SIG-M5 treated with dmso at 0.1 percent for 504 hours (cell line): ENCODE data around the gene CASK.

Source experiments
- DNase-seq: peaks from one replicate; lab custom pipeline; 2025; ENCODE audit not compliant: unreplicated experiment; lab: John Stamatoyannopoulos, UW

Gene CASK

GRCh38 chrX:41589634-41590270, 333.6 kb downstream of the CASK start:
- no peak for DNase-seq

DNA sequence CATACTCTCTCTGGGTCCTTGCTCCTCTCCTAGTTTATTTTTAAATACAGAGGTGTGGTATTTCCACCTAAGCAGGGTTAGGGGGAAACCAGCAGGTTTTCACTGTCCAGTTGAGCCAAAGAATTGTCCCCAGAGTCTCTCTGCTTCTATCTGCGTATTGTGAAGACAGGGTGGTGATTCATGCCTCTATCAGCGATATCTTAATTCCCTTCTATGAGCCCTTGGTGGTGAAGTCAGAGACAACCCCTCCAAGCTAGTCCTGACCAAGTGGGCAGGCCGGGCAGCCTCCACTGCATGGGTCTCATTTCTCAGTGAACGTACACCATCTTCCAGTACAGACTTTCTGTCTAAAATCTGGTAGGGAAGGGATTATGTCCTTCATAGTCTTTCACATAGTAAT, 335.1 kb downstream of the CASK start:
- no peak for DNase-seq

GRCh38 chrX:41580423-41581064, 342.8 kb downstream of the CASK start:
- no peak for DNase-seq

DNA sequence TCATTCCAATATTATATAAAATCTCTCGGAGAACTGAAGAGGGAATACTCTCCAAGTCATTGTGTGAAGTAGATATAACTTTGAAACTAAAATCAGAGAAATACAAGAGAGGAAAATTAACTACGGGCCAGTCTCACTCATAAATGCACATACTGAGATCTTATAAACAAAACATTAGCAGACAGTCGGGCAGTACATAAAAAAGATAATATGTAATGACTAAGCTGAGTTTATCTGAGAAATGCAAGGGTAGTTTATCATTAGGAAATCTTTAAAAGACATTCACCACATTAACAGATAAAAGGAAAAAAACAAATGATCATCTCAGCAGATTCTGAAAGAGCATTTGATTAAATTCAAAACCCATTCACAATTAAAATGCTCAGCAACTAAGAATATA, 359.5 kb downstream of the CASK start:
- no peak for DNase-seq

DNA sequence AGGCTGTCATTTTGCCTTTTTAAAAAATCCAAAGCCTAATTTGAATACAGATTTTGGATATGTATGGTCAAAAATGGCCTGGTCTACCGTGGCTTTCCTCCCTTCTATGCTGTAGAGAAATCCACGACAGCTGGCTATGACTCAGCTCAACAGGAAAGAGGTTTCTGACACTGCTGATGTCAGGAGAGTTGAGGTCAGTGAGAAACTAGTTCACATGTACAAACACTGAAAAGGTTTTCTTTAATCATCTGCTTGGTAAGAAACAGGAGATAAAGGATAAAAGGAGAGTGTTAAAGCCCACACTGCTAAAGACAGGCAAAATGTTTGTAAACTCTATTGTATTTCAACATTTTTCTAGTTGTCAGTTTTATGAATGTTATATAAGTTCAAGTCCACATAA, 362.3 kb downstream of the CASK start:
- peak; percentile 28 for DNase-seq

GRCh38 chrX:41559235-41560052, 363.9 kb downstream of the CASK start:
- peak; percentile 72 for DNase-seq

DNA sequence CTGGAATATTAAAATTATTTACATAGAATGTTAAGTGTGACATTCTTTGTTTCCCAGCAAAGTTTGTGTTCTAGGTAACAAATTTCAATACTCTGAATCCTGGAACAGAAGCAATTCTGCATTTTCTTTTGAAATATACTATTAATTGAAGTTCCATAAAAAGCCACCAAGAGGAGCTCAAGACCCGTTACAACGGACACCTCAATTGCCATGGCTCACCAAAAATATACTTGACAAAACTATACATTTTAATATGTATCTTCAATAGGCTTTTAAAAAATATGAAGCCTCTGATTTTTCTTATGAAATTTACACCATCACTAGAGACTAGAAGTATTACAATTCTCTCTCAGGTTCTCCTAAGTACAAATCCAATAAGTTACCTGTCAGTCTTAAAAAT, 364.8 kb downstream of the CASK start:
- DNase-seq: peak; percentile 33

- no peak for DNase-seq
Observed at GRCh38 chrX:41556958-41557357, 366.4 kb downstream of the CASK start.

- no peak for DNase-seq
Observed at GRCh38 chrX:41553688-41554087, 369.7 kb downstream of the CASK start.

GRCh38 chrX:41548411-41548810, 374.9 kb downstream of the CASK start:
- DNase-seq: no peak

DNA sequence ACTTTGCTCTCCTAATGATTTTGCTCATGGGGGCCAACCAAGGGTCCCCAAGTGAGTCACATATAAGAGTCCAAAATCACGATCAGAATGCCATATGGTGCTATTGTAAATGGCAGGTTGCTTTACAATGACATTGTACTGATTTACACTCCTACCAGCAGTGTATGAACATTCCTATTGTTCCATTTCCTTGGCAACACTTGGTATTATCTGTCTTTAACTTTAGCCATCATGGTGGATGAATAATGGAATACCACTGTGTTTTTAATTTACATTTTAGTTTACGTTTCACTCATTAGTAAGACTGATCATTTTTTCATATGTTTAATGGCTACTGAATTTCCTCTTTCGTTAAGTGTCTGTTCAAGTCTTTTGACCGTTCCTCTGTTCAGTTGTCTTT, 379.7 kb downstream of the CASK start:
- DNase-seq: no peak

DNA sequence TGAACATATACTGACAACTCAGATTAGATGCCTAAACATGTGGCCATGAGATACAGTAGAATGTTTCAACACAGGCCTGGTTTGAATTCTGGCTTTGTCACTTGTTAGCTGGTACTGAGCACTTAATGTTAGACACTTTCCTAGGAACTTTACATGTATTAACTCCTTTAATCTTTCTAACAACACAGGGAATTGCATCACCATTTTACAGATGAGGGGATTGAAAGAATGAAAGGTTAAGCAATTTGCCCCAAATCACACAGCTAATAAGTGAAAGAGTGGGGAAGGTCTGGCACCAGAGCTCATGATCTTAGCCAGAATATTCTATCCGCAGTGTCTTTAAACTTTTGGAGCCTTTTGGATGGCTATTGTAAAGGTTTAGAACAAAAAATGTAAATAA, 380.3 kb downstream of the CASK start:
- no peak for DNase-seq

DNA sequence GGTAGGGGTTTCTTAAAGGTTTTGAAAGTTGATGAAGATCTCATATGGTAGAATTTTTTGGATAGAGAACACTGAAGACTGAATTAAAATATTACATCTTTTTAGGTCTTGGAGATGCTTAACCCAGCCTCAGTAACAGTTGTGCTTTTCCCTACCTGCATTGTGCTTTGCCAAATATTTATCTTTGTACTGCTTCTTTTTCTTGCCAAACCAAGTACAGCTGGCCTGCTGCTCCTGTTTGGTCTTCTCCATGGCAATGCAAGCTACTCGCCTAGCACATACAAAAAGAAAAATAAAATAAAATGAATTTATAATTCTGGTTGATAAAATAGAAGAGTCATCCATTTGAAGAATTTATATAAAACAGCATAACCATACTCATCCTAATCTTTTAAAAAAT, 380.8 kb downstream of the CASK start:
- no peak for DNase-seq

DNA sequence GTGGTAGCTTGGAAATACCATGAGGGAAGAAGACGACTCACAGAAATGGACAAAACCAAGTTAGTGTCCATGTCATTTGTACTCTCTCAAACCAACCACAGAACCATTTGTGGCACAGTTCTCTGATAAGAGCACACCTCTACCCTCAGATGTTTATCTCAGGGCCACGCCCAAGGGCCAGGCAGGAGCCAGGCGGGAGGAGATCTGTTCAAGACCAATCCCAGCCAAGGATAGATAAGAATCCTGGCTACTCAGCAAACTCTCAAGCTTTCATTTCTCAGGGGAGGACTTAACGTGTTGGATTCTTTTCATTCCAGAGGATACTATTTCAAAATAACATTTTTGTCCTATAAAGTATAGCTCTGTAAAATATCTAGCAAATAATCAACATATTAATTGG, 381.2 kb downstream of the CASK start:
- DNase-seq: no peak

GRCh38 chrX:41541386-41541785, 382.0 kb downstream of the CASK start:
- no peak for DNase-seq

DNA sequence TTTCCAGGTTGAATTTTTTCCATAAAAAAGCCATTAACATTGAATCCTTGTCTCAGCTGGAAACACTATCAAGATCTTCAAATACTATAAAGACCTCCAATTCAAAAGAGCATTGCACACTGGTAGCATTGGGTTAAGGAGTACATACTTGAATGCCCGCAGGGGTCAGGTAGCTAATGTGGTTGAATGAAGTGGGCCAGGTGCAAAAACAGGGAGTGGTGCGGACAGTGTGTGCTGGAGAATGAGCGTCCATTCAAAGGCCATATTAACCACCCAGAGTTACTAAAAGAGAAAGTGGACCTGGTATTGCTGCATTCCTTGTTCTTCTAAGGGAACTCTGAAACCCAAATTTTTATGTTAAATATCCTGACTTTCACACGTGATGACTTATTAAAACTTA, 384.6 kb downstream of the CASK start:
- no peak for DNase-seq

- no peak for DNase-seq
Observed at GRCh38 chrX:41530085-41530484, 393.3 kb downstream of the CASK start.

DNA sequence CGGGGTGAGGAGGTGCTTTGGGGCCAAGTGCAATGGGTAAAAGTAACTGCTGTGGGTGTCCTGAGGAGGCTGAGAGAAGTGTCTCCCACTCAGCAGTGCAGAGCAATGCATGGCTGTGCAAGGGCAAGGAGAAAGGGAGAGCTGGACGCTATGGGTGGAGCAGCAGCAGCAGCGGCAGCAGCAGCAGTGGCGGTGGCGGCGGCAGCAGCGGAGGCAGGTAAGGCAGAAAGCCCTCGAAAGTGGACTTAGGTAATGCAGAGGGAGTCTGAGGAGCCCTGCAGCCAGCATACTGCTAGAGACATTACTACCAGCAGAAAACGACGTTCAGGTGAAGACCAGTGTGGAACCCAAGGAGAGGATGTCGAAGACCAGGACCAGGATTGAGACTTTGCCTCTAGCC, 394.1 kb downstream of the CASK start:
- no peak for DNase-seq

DNA sequence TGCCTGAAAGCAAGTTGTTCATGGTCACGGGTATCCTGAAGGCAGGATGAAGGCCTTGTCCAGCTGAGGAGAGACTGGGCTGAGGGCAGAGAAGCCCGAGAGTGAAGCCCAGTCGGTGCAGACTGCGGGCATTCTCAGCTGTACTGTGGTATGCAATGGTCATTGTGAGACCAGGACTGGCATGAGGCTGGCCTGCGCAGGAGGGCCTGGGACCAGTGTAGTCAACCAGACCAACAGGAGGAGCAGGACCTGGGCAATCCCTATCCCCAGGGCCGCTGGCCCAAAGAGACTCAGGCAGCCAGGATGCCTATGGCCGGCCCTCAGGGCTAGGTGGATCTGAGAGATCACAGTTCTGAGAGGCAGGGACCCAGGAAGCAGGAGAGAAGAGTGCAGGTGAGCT, 394.6 kb downstream of the CASK start:
- DNase-seq: no peak

- no peak for DNase-seq
Observed at GRCh38 chrX:41526925-41527324, 396.4 kb downstream of the CASK start.

GRCh38 chrX:41526271-41526670, 397.1 kb downstream of the CASK start:
- DNase-seq: no peak

DNA sequence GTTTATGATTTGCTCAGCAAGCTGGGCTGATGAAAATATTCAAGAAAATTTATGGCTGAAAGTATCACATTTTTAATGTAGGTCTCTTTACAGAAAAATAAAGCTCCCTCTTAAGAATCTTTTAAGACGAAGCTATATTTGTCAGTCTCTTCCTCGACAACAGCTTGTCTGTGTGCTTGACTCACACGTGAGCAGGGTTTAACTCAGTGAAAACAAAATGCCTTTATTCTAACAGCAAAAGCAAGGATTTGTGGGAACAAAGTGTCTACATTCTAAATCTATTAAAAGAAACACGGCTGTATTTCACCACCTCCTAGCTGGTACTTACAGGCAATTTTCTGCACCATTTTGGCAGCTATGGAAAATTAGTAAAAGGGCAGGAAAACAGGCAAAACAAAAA, 400.7 kb downstream of the CASK start:
- DNase-seq: no peak
